ENCODE measurements around the gene TGIF2. TPM values are rescaled to one million over a fixed set of nuclear protein-coding genes. Genes with fewer than 3 reads are reported as not detected.

The TGIF2 gene
- total and polyA plus RNA-seq, 9 of the 15 experiments (the other 6 are each of a cell fraction or from before 2014, with no cell fraction given), result 6.8 to 27.8 (median 15.7) TPM

GRCh38 chr20:36591854-36592641 is 18.7 kb downstream of the TGIF2 start (continued):
- TF ChIP-seq ARID3B (CRISPR knock-in tag; IDR thresholded peaks at IDR 0.05; ENCODE audit: borderline replicate concordance) (no peak), ZNF780A (CRISPR knock-in tag; IDR thresholded peaks at IDR 0.05) (no peak), YY1 (IDR thresholded peaks at IDR 0.05; ENCODE audit: borderline replicate concordance in 1 of 3, control insufficient read depth in 1 of 3, extremely low read depth in 1 of 3, insufficient read depth in 3 of 3, insufficient read length in 1 of 3, insufficient replicate concordance in 2 of 3, low read depth in 1 of 3, low read length in 2 of 3) (no peak), ZNF318 (IDR thresholded peaks at IDR 0.05; ENCODE audit: borderline replicate concordance in 1 of 2, low read depth in 1 of 2) (0 out of 4 replicates have a peak, but pooled peaks of 1 of the 2 experiments have one; percentile 15), ZEB2 (IDR thresholded peaks at IDR 0.05) (peak; percentile 76), HDGF (IDR thresholded peaks at IDR 0.05) (no peak), ZBTB49 (CRISPR knock-in tag; IDR thresholded peaks at IDR 0.05; ENCODE audit: borderline replicate concordance) (no peak), RBM25 (IDR thresholded peaks at IDR 0.05; ENCODE audit: low read depth, low read length, severe bottlenecking) (no peak), HDAC2 (IDR thresholded peaks at IDR 0.05) (0 out of 2 replicates have a peak, but pooled peaks have one; percentile 43), CTCF (IDR thresholded peaks at IDR 0.05 in 2 of 3, conservative IDR thresholded peaks at IDR 0.05 in 1 of 3; ENCODE audit: insufficient read depth in 2 of 3, low read depth in 1 of 3, low read length in 3 of 3) (peak; percentile 46 to 58 (median 58); a peak in 5 of 6 replicates), CC2D1A (IDR thresholded peaks at IDR 0.05) (peak; percentile 55; the same call in 1 of the 2 replicates)

Measured in K562 (cell line).